ENCODE measurements around the gene SH2D4B.

DNA sequence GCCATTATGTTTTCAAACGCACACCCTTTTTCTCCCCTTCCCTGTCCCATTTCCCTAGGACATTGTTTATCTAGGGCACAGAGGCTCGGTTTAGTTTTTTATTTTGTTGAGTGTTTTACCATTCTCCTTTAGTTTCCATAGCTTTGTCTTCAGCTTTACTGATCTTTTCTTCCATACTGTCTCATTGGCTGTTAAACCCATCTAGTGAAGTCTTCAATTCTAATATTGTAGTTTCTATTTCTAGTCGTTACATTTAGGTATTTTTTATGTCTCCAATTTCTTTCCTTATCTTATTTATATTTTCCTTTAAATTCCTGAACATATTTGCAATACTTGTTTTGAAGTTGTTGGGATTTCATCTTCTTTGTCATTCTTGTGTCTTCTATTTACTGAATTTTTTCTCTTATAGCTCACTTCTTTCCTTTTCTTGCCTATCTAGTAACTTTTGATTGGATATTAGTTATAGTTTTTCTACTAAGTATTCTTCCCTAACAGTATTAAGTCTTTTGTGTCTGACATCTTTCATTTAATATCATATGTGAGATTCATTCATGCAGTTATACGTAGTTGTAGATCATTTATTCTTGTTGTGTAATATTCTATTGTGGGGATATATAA, 41.0 kb upstream of the SH2D4B start:
- TF ChIP-seq, protein P1, sequence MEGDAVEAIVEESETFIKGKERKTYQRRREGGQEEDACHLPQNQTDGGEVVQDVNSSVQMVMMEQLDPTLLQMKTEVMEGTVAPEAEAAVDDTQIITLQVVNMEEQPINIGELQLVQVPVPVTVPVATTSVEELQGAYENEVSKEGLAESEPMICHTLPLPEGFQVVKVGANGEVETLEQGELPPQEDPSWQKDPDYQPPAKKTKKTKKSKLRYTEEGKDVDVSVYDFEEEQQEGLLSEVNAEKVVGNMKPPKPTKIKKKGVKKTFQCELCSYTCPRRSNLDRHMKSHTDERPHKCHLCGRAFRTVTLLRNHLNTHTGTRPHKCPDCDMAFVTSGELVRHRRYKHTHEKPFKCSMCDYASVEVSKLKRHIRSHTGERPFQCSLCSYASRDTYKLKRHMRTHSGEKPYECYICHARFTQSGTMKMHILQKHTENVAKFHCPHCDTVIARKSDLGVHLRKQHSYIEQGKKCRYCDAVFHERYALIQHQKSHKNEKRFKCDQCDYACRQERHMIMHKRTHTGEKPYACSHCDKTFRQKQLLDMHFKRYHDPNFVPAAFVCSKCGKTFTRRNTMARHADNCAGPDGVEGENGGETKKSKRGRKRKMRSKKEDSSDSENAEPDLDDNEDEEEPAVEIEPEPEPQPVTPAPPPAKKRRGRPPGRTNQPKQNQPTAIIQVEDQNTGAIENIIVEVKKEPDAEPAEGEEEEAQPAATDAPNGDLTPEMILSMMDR (IDR thresholded peaks at IDR 0.05): no peak
- no peak for TF ChIP-seq EP300 (IDR thresholded peaks at IDR 0.05)
- TF ChIP-seq POLR2AphosphoS5 (IDR thresholded peaks at IDR 0.05): no peak
- no peak for TF ChIP-seq POLR2A (IDR thresholded peaks at IDR 0.05)
